Tibial nerve (tissue), 4 donors: ENCODE results near the gene UBFD1. TPM values are rescaled to one million over a fixed set of nuclear protein-coding genes. Genes with fewer than 3 reads are reported as not detected.

Source experiments
- DNase-seq, 2 donors: peaks; one replicate each; pipeline ENCODE4 v3.0.0-alpha.2; 2019; ENCODE audit warnings: low spot score in 2 of 2
- H3K27ac ChIP-seq, 4 donors: fragments of 200-600 bp; sonication (generic) in 3 of 4; one replicate each; pipeline ENCODE4 v1.5.1; 2017 to 2019; ENCODE audit warnings: mild to moderate bottlenecking in 1 of 4
- H3K27me3 ChIP-seq, 2 donors: fragments of 200-600 bp; sonication (generic) in 1 of 2; one replicate each; pipeline versions ENCODE4 v1.5.1 to v1.6.0; 2017 to 2019
- H3K36me3 ChIP-seq, 3 donors: fragments of 200-600 bp; sonication (generic); one replicate each; pipeline ENCODE4 v1.5.1; 2018 to 2019
- H3K4me1 ChIP-seq, 4 donors: fragments of 200-600 bp; sonication (generic) in 3 of 4; one replicate each; pipeline ENCODE4 v1.5.1; 2017 to 2019
- H3K4me3 ChIP-seq, 4 donors: fragments of 200-600 bp; sonication (generic) in 3 of 4; one replicate each; pipeline ENCODE4 v1.5.1; 2017 to 2019; ENCODE audit warnings: mild to moderate bottlenecking in 1 of 4, moderate library complexity in 1 of 4
- H3K9me3 ChIP-seq, 4 donors: fragments of 200-600 bp; sonication (generic) in 3 of 4; one replicate each; pipeline ENCODE4 v1.5.1; 2017 to 2019
- CTCF ChIP-seq, 5 experiments: fragments of 200-600 bp in 3 of 5; fragments of 450-650 bp in 2 of 5; sonication (generic) in 3 of 5; IDR thresholded peaks; one replicate each; pipeline ENCODE4 v1.5.1; 2016 to 2019; ENCODE audit warnings: antibody characterized with exemption in 5 of 5, mild to moderate bottlenecking in 3 of 5, moderate library complexity in 2 of 5
- EP300 ChIP-seq, 2 donors: sonication (generic); formaldehyde crosslinking; IDR thresholded peaks; one replicate each; pipeline ENCODE4 v1.6.1; 2017; ENCODE audit warnings: antibody characterized with exemption in 2 of 2, mild to moderate bottlenecking in 1 of 2
- POLR2A ChIP-seq, 2 donors: fragments of 450-650 bp; IDR thresholded peaks; one replicate each; pipeline ENCODE4 v1.6.1; 2017; ENCODE audit warnings: antibody characterized with exemption in 2 of 2, mild to moderate bottlenecking in 2 of 2, moderate library complexity in 2 of 2
- WGBS, 2 donors: methylation state at CpG; one replicate each; pipeline ENCODE4 v1.1.5; 2018; 5-methylcytosine and 5-hydroxymethylcytosine counted together
- total RNA-seq, 4 donors: library from RNA; depleted of rRNA; stranded (reverse); fragments of >200 nt; gene quantifications; one replicate each; pipeline ENCODE4 v1.1.0, GENCODE V29; 2016

UBFD1 gene
- total RNA-seq, 4 donors from 2014 or later: 70.5 to 110 (median 76.5) TPM

GRCh38 chr16:23521037-23521743 is 36.3 kb upstream of the UBFD1 start:
- no peak for DNase-seq
- Histone ChIP-seq H3K9me3 (no peaks in the 10 kb centered on the region), H3K4me3 (no peak overlapping the region), H3K27ac (peak overlapping the region in 2 of 4 donors; percentile 11 to 49), H3K27me3 (no peaks in the 10 kb centered on the region), H3K36me3 (peaks cover 0 to 50% (median 17%) of the 10 kb centered on the region in 3 donors), H3K4me1 (peaks cover 0 to 3% (median 0%) of the 10 kb centered on the region in 4 donors)
- TF ChIP-seq CTCF (IDR thresholded peaks at IDR 0.05) (no peak), EP300 (IDR thresholded peaks at IDR 0.05) (no peak)
- WGBS, 2 donors: 80 to 93% methylated on average over 4 of the region's 4 CpGs

- 90 to 93% methylated on average over 4 of the region's 4 CpGs for WGBS, 2 donors
- H3K27me3 ChIP-seq: no peaks in the 10 kb centered on the region
- H3K4me3 ChIP-seq: no peak overlapping the region
- no peak overlapping the region for H3K27ac ChIP-seq
- no peak for TF ChIP-seq EP300 (IDR thresholded peaks at IDR 0.05)
- TF ChIP-seq CTCF (IDR thresholded peaks at IDR 0.05): no peak
- TF ChIP-seq POLR2A (IDR thresholded peaks at IDR 0.05): no peak
- peaks cover 0 to 3% (median 0%) of the 10 kb centered on the region in 4 donors for H3K4me1 ChIP-seq
- no peaks in the 10 kb centered on the region for H3K9me3 ChIP-seq
- H3K36me3 ChIP-seq: peaks cover 0 to 57% (median 17%) of the 10 kb centered on the region in 3 donors
- no peak for DNase-seq
These were observed 35.6 kb upstream of the UBFD1 start for GRCh38 chr16:23521965-23522364.

- H3K27me3 ChIP-seq: no peaks in the 10 kb centered on the region
- H3K27ac ChIP-seq: no peak overlapping the region
- H3K9me3 ChIP-seq: no peaks in the 10 kb centered on the region
- TF ChIP-seq CTCF (IDR thresholded peaks at IDR 0.05) (no peak), EP300 (IDR thresholded peaks at IDR 0.05) (no peak), POLR2A (IDR thresholded peaks at IDR 0.05) (no peak)
- DNase-seq: no peak
- H3K4me1 ChIP-seq: peaks cover 0 to 3% (median 0%) of the 10 kb centered on the region in 4 donors
- 87 to 94% methylated on average over 6 of the region's 6 CpGs for WGBS, 2 donors
- H3K36me3 ChIP-seq: peaks cover 0 to 71% (median 21%) of the 10 kb centered on the region in 3 donors
- H3K4me3 ChIP-seq: no peak overlapping the region
These were observed 34.2 kb upstream of the UBFD1 start for GRCh38 chr16:23523321-23523720.

GRCh38 chr16:23523876-23524385 is 33.6 kb upstream of the UBFD1 start:
- H3K9me3 ChIP-seq: no peaks in the 10 kb centered on the region
- 78 to 85% methylated on average over 7 of the region's 7 CpGs for WGBS, 2 donors
- DNase-seq: no peak
- peaks cover 0 to 3% (median 0%) of the 10 kb centered on the region in 4 donors for H3K4me1 ChIP-seq
- peaks cover 0 to 77% (median 22%) of the 10 kb centered on the region in 3 donors for H3K36me3 ChIP-seq
- no peaks in the 10 kb centered on the region for H3K27me3 ChIP-seq
- no peak overlapping the region for H3K4me3 ChIP-seq
- no peak overlapping the region for H3K27ac ChIP-seq
- TF ChIP-seq EP300 (IDR thresholded peaks at IDR 0.05) (no peak), POLR2A (IDR thresholded peaks at IDR 0.05) (no peak), CTCF (IDR thresholded peaks at IDR 0.05) (no peak)

GRCh38 chr16:23524886-23525285 is 32.6 kb upstream of the UBFD1 start:
- Histone ChIP-seq H3K27me3 (no peaks in the 10 kb centered on the region), H3K9me3 (no peaks in the 10 kb centered on the region), H3K27ac (no peak overlapping the region), H3K4me1 (peaks cover 0 to 3% (median 0%) of the 10 kb centered on the region in 4 donors), H3K36me3 (peaks cover 0 to 77% (median 28%) of the 10 kb centered on the region in 3 donors), H3K4me3 (no peak overlapping the region)
- TF ChIP-seq EP300 (IDR thresholded peaks at IDR 0.05): no peak
- no peak for TF ChIP-seq POLR2A (IDR thresholded peaks at IDR 0.05)
- no peak for TF ChIP-seq CTCF (IDR thresholded peaks at IDR 0.05)
- 84 to 93% methylated on average over 3 of the region's 3 CpGs for WGBS, 2 donors
- no peak for DNase-seq
